ENCODE results near the gene UBE2V1.

UBE2V1 gene

GRCh38 chr20:50101281-50101680 lies 11.7 kb downstream of the UBE2V1 start:
- TF ChIP-seq CTCF (conservative IDR thresholded peaks at IDR 0.05; ENCODE audit: low read depth, low read length), result no peak
- peaks cover 13% of the 10 kb centered on the region; the same call in 1 of the 2 replicates for H4K20me1 ChIP-seq (ENCODE audit: insufficient read depth)
- no peak overlapping the region for H3K4me3 ChIP-seq (IDR thresholded peaks at IDR 0.05; ENCODE audit: insufficient read depth, low read depth, low read length)
- H3K79me2 ChIP-seq (ENCODE audit: insufficient read depth, low read depth), result peaks cover 97% of the 10 kb centered on the region
- H3K36me3 ChIP-seq (ENCODE audit: insufficient read depth), result peaks cover 1% of the 10 kb centered on the region; the same call in 1 of the 2 replicates
- peaks cover 15% of the 10 kb centered on the region for H3K4me1 ChIP-seq (ENCODE audit: low read depth, poor library complexity, severe bottlenecking)
- no peak overlapping the region for H3K4me2 ChIP-seq
- H2AFZ ChIP-seq (ENCODE audit: low read depth), result no peak overlapping the region
- H3K9ac ChIP-seq, result no peak overlapping the region
- no peak overlapping the region for H3K27ac ChIP-seq
- H3K27me3 ChIP-seq (ENCODE audit: insufficient read depth, low read depth), result no peaks in the 10 kb centered on the region

- Histone ChIP-seq H3K79me2 (ENCODE audit: insufficient read depth, low read depth) (peaks cover 89% of the 10 kb centered on the region), H3K27ac (no peak overlapping the region)
These were observed 12.4 kb downstream of the UBE2V1 start for GRCh38 chr20:50100552-50100951.

GRCh38 chr20:50099565-50099991 lies 13.4 kb downstream of the UBE2V1 start:
- no peak overlapping the region for H3K27ac ChIP-seq
- no peak overlapping the region for H3K9ac ChIP-seq
- H3K79me2 ChIP-seq (ENCODE audit: insufficient read depth, low read depth), result peaks cover 80% of the 10 kb centered on the region
- H4K20me1 ChIP-seq (ENCODE audit: insufficient read depth), result peaks cover 5% of the 10 kb centered on the region; the same call in 1 of the 2 replicates
- no peak overlapping the region for H3K4me2 ChIP-seq
- no peak overlapping the region for H3K4me3 ChIP-seq (IDR thresholded peaks at IDR 0.05; ENCODE audit: insufficient read depth, low read depth, low read length)
- H3K4me1 ChIP-seq (ENCODE audit: low read depth, poor library complexity, severe bottlenecking), result peaks cover 15% of the 10 kb centered on the region
- no peak for TF ChIP-seq CTCF (conservative IDR thresholded peaks at IDR 0.05; ENCODE audit: low read depth, low read length)
- H3K36me3 ChIP-seq (ENCODE audit: insufficient read depth), result peaks cover 3% of the 10 kb centered on the region; the same call in 1 of the 2 replicates
- H2AFZ ChIP-seq (ENCODE audit: low read depth), result no peak overlapping the region
- H3K27me3 ChIP-seq (ENCODE audit: insufficient read depth, low read depth), result no peaks in the 10 kb centered on the region

More at GRCh38 chr20:50100552-50100951, 12.4 kb downstream of the UBE2V1 start:
- peaks cover 3% of the 10 kb centered on the region; the same call in 1 of the 2 replicates for H3K36me3 ChIP-seq (ENCODE audit: insufficient read depth)
- peaks cover 15% of the 10 kb centered on the region for H3K4me1 ChIP-seq (ENCODE audit: low read depth, poor library complexity, severe bottlenecking)
- H3K9ac ChIP-seq, result no peak overlapping the region
- no peaks in the 10 kb centered on the region for H3K27me3 ChIP-seq (ENCODE audit: insufficient read depth, low read depth)
- H3K4me2 ChIP-seq, result no peak overlapping the region
- no peak overlapping the region for H2AFZ ChIP-seq (ENCODE audit: low read depth)
- no peak overlapping the region for H3K4me3 ChIP-seq (IDR thresholded peaks at IDR 0.05; ENCODE audit: insufficient read depth, low read depth, low read length)
- H4K20me1 ChIP-seq (ENCODE audit: insufficient read depth), result peaks cover 10% of the 10 kb centered on the region; the same call in 1 of the 2 replicates
- TF ChIP-seq CTCF (conservative IDR thresholded peaks at IDR 0.05; ENCODE audit: low read depth, low read length), result no peak

- no peak overlapping the region for H3K4me2 ChIP-seq
- no peak overlapping the region for H2AFZ ChIP-seq (ENCODE audit: low read depth)
- no peaks in the 10 kb centered on the region for H3K27me3 ChIP-seq (ENCODE audit: insufficient read depth, low read depth)
- H3K79me2 ChIP-seq (ENCODE audit: insufficient read depth, low read depth), result peaks cover 77% of the 10 kb centered on the region
- peaks cover 3% of the 10 kb centered on the region; the same call in 1 of the 2 replicates for H3K36me3 ChIP-seq (ENCODE audit: insufficient read depth)
- H3K27ac ChIP-seq, result no peak overlapping the region
- no peak overlapping the region for H3K9ac ChIP-seq
- H3K4me1 ChIP-seq (ENCODE audit: low read depth, poor library complexity, severe bottlenecking), result peaks cover 15% of the 10 kb centered on the region
- H4K20me1 ChIP-seq (ENCODE audit: insufficient read depth), result peaks cover 5% of the 10 kb centered on the region; the same call in 1 of the 2 replicates
- TF ChIP-seq CTCF (conservative IDR thresholded peaks at IDR 0.05; ENCODE audit: low read depth, low read length), result no peak
- no peak overlapping the region for H3K4me3 ChIP-seq (IDR thresholded peaks at IDR 0.05; ENCODE audit: insufficient read depth, low read depth, low read length)
These were observed 13.8 kb downstream of the UBE2V1 start for GRCh38 chr20:50099113-50099512.
